H1 (cell line): ENCODE measurements around the gene SMIM44.

Source experiments
- CTCF ChIP-seq, 3 experiments: IDR thresholded peaks; 1 replicate in 2 of 3; 2 replicates in 1 of 3; pipeline versions ENCODE4 v1.5.1 to v1.6.1; 2011; ENCODE audit warnings: low read length in 3 of 3, mild to moderate bottlenecking in 3 of 3, inconsistent platforms in 2 of 3, low read depth in 1 of 3, moderate library complexity in 1 of 3; ENCODE audit not compliant: insufficient read depth in 1 of 3; ENCODE audit errors: control extremely low read depth in 1 of 3
- EP300 ChIP-seq, 2 experiments: IDR thresholded peaks; 1 replicate in 1 of 2; 2 replicates in 1 of 2; pipeline ENCODE4 v1.6.1; 2011 to 2012; ENCODE audit warnings: low read depth in 2 of 2, low read length in 2 of 2, mild to moderate bottlenecking in 2 of 2, borderline replicate concordance in 1 of 2, inconsistent platforms in 1 of 2, moderate library complexity in 1 of 2

- TF ChIP-seq CTCF (IDR thresholded peaks at IDR 0.05; ENCODE audit: control extremely low read depth in 1 of 3, insufficient read depth in 1 of 3, low read depth in 1 of 3, low read length in 3 of 3) (no peak), EP300 (IDR thresholded peaks at IDR 0.05; ENCODE audit: borderline replicate concordance in 1 of 2, low read depth in 2 of 2, low read length in 2 of 2) (no peak)
Observed at GRCh38 chr19:3527238-3527910, 44.1 kb upstream of the SMIM44 start.
